Activated CD8-positive, alpha-beta memory T cell treated with anti-CD3 and anti-CD28 coated beads, Interleukin-2, amount 50 U/mL, for 4 hours (primary cell): ENCODE data around the gene PRKCSH.
"Not testable (repeated sequence)": the region's sequence is repeated elsewhere in the genome, so short reads cannot be mapped to it uniquely, and the experiment has no call there.

Experiments
- DNase-seq: peaks from one replicate; pipeline ENCODE4 v3.0.0-alpha.2; 2020

PRKCSH gene

GRCh38 chr19:11420429-11421370 is 14.7 kb upstream of the PRKCSH start:
- DNase-seq: no peak

- DNase-seq: no peak
Measured at GRCh38 chr19:11421371-11422098, 13.9 kb upstream of the PRKCSH start.

GRCh38 chr19:11422163-11423065 is 13.0 kb upstream of the PRKCSH start:
- DNase-seq: peak; percentile 50

GRCh38 chr19:11423164-11423790 is 12.2 kb upstream of the PRKCSH start:
- no peak for DNase-seq

- DNase-seq: no peak
Measured at GRCh38 chr19:11423791-11424181, 11.6 kb upstream of the PRKCSH start.

- no peak for DNase-seq
Measured at GRCh38 chr19:11425719-11426457, 9.5 kb upstream of the PRKCSH start.

- DNase-seq: no peak
Measured at GRCh38 chr19:11426656-11427055, 8.8 kb upstream of the PRKCSH start.

GRCh38 chr19:11433526-11433925 is 1.9 kb upstream of the PRKCSH start:
- not testable (repeated sequence) for DNase-seq

- no peak for DNase-seq
Measured at GRCh38 chr19:11434703-11435056, 755 bp upstream of the PRKCSH start.

- no peak for DNase-seq
Measured at GRCh38 chr19:11435833-11436313, 438 bp downstream of the PRKCSH start.

GRCh38 chr19:11437955-11438354 is 2.5 kb downstream of the PRKCSH start:
- no peak for DNase-seq

- no peak for DNase-seq
Measured at GRCh38 chr19:11444059-11444458, 8.6 kb downstream of the PRKCSH start.

- no peak for DNase-seq
Measured at GRCh38 chr19:11445141-11445540, 9.7 kb downstream of the PRKCSH start.

- no peak for DNase-seq
Measured at GRCh38 chr19:11446271-11446651, 10.8 kb downstream of the PRKCSH start.

- DNase-seq: peak; percentile 52
Measured at GRCh38 chr19:11446652-11447301, 11.3 kb downstream of the PRKCSH start.

GRCh38 chr19:11447347-11448262 is 12.2 kb downstream of the PRKCSH start:
- DNase-seq: no peak

- DNase-seq: no peak
Measured at GRCh38 chr19:11448410-11448809, 13.0 kb downstream of the PRKCSH start.

GRCh38 chr19:11448923-11449554 is 13.6 kb downstream of the PRKCSH start:
- DNase-seq: no peak

- DNase-seq: no peak
Measured at GRCh38 chr19:11450570-11451326, 15.3 kb downstream of the PRKCSH start.
